Mesothelial cell of epicardium (in vitro differentiated cells): ENCODE measurements around the gene FAM124A. TPM values are rescaled to one million over a fixed set of nuclear protein-coding genes. Genes with fewer than 3 reads are reported as not detected.

Source experiments
- DNase-seq, 2 experiments: peaks; one replicate each; pipeline ENCODE4 v3.0.0; 2021; ENCODE audit warnings: low spot score in 2 of 2; ENCODE audit not compliant: unreplicated experiment in 2 of 2
- H3K27ac Mint-ChIP-seq: 2 replicates; pipeline ENCODE4 v1.8.0; 2021; ENCODE audit warnings: mixed read lengths
- H3K27me3 Mint-ChIP-seq: 2 replicates; pipeline ENCODE4 v1.8.0; 2021; ENCODE audit warnings: low read depth, mixed read lengths
- H3K36me3 Mint-ChIP-seq: 2 replicates; pipeline ENCODE4 v1.8.0; 2021; ENCODE audit warnings: mixed read lengths
- H3K4me1 Mint-ChIP-seq: 2 replicates; pipeline ENCODE4 v1.8.0; 2021; ENCODE audit warnings: mixed read lengths
- H3K4me3 Mint-ChIP-seq: 2 replicates; pipeline ENCODE4 v1.8.0; 2021; ENCODE audit warnings: mild to moderate bottlenecking, moderate library complexity, mixed read lengths
- H3K9me3 Mint-ChIP-seq: 2 replicates; pipeline ENCODE4 v1.8.0; 2021; ENCODE audit warnings: mixed read lengths
- CTCF ChIP-seq: fragments of 200-600 bp; sonication (generic); IDR thresholded peaks from one replicate; pipeline ENCODE4 v1.5.0; 2021; ENCODE audit warnings: antibody characterized with exemption; ENCODE audit not compliant: unreplicated experiment
- total RNA-seq: library from RNA; stranded (reverse); gene quantifications from 3 replicates; pipeline ENCODE4 v1.2.1, GENCODE V29; 2021

FAM124A gene
- total RNA-seq, 1 donor from 2014 or later: 0.78 TPM

- peaks cover 2% of the 10 kb centered on the region for H3K27me3 Mint-ChIP-seq
- no peak overlapping the region for H3K4me3 Mint-ChIP-seq
- H3K36me3 Mint-ChIP-seq: no peaks in the 10 kb centered on the region
- no peak overlapping the region for H3K27ac Mint-ChIP-seq
- no peaks in the 10 kb centered on the region for H3K9me3 Mint-ChIP-seq
- no peaks in the 10 kb centered on the region for H3K4me1 Mint-ChIP-seq
- no peak for TF ChIP-seq CTCF
- DNase-seq: no peak
These were observed 100.6 kb downstream of the FAM124A start for GRCh38 chr13:51322826-51323225.

- Mint-ChIP-seq H3K27ac (no peak overlapping the region), H3K9me3 (no peaks in the 10 kb centered on the region), H3K36me3 (no peaks in the 10 kb centered on the region), H3K4me3 (no peak overlapping the region), H3K27me3 (peaks cover 2% of the 10 kb centered on the region), H3K4me1 (no peaks in the 10 kb centered on the region)
- peak in 1 of 2 experiments; percentile 1 for DNase-seq
- TF ChIP-seq CTCF: no peak
These were observed 101.8 kb downstream of the FAM124A start for GRCh38 chr13:51323824-51324511.

- Mint-ChIP-seq H3K4me3 (no peak overlapping the region), H3K27me3 (peaks cover 2% of the 10 kb centered on the region), H3K4me1 (no peaks in the 10 kb centered on the region), H3K9me3 (no peaks in the 10 kb centered on the region), H3K27ac (no peak overlapping the region), H3K36me3 (no peaks in the 10 kb centered on the region)
- no peak for DNase-seq
- TF ChIP-seq CTCF: no peak
These were observed 102.7 kb downstream of the FAM124A start for GRCh38 chr13:51324714-51325420.

- no peak for TF ChIP-seq CTCF
- Mint-ChIP-seq H3K36me3 (no peaks in the 10 kb centered on the region), H3K4me1 (no peaks in the 10 kb centered on the region), H3K9me3 (no peaks in the 10 kb centered on the region), H3K27ac (no peak overlapping the region), H3K27me3 (peaks cover 2% of the 10 kb centered on the region), H3K4me3 (no peak overlapping the region)
- DNase-seq: no peak
These were observed 103.6 kb downstream of the FAM124A start for GRCh38 chr13:51325837-51326236.

GRCh38 chr13:51326777-51327176 is 104.6 kb downstream of the FAM124A start:
- no peak for DNase-seq
- H3K27ac Mint-ChIP-seq: no peak overlapping the region
- H3K4me1 Mint-ChIP-seq: no peaks in the 10 kb centered on the region
- H3K9me3 Mint-ChIP-seq: no peaks in the 10 kb centered on the region
- H3K27me3 Mint-ChIP-seq: peaks cover 2% of the 10 kb centered on the region
- H3K36me3 Mint-ChIP-seq: no peaks in the 10 kb centered on the region
- TF ChIP-seq CTCF: no peak
- no peak overlapping the region for H3K4me3 Mint-ChIP-seq
